GOT3 (cell line): ENCODE measurements around the gene MAGI1.
"Not testable (repeated sequence)": the region's sequence is repeated elsewhere in the genome, so short reads cannot be mapped to it uniquely, and the experiment has no call there.

ENCODE experiments used
- DNase-seq: peaks from one replicate; lab custom pipeline; 2025; ENCODE audit warnings: mixed read lengths; lab: John Stamatoyannopoulos, UW

The MAGI1 gene

GRCh38 chr3:65561617-65562016 lies 477.1 kb downstream of the MAGI1 start:
- DNase-seq: no peak

GRCh38 chr3:65560901-65561300 lies 477.8 kb downstream of the MAGI1 start:
- no peak for DNase-seq

- no peak for DNase-seq
These were observed 478.6 kb downstream of the MAGI1 start for GRCh38 chr3:65560133-65560532.

GRCh38 chr3:65559643-65560042 lies 479.1 kb downstream of the MAGI1 start:
- DNase-seq: no peak

- no peak for DNase-seq
These were observed 479.9 kb downstream of the MAGI1 start for GRCh38 chr3:65558826-65559225.

GRCh38 chr3:65557899-65558564 lies 480.7 kb downstream of the MAGI1 start:
- no peak for DNase-seq

GRCh38 chr3:65556934-65557577 lies 481.7 kb downstream of the MAGI1 start:
- no peak for DNase-seq

- no peak for DNase-seq
These were observed 486.3 kb downstream of the MAGI1 start for GRCh38 chr3:65552434-65552833.

GRCh38 chr3:65551945-65552344 lies 486.8 kb downstream of the MAGI1 start:
- no peak for DNase-seq

- no peak for DNase-seq
These were observed 488.6 kb downstream of the MAGI1 start for GRCh38 chr3:65550137-65550536.

- no peak for DNase-seq
These were observed 489.1 kb downstream of the MAGI1 start for GRCh38 chr3:65549626-65549959.

GRCh38 chr3:65548848-65549625 lies 489.7 kb downstream of the MAGI1 start:
- DNase-seq: no peak

- DNase-seq: no peak
These were observed 493.3 kb downstream of the MAGI1 start for GRCh38 chr3:65545429-65545828.

- DNase-seq: not testable (repeated sequence)
These were observed 495.3 kb downstream of the MAGI1 start for GRCh38 chr3:65543391-65543790.

- DNase-seq: no peak
These were observed 498.1 kb downstream of the MAGI1 start for GRCh38 chr3:65540666-65541065.

GRCh38 chr3:65539616-65540015 lies 499.1 kb downstream of the MAGI1 start:
- DNase-seq: no peak

GRCh38 chr3:65538101-65538500 lies 500.6 kb downstream of the MAGI1 start:
- no peak for DNase-seq

- no peak for DNase-seq
These were observed 501.6 kb downstream of the MAGI1 start for GRCh38 chr3:65537109-65537508.

- DNase-seq: no peak
These were observed 503.5 kb downstream of the MAGI1 start for GRCh38 chr3:65535260-65535659.

- no peak for DNase-seq
These were observed 503.9 kb downstream of the MAGI1 start for GRCh38 chr3:65534805-65535204.

GRCh38 chr3:65532749-65533148 lies 506.0 kb downstream of the MAGI1 start:
- no peak for DNase-seq

- no peak for DNase-seq
These were observed 506.5 kb downstream of the MAGI1 start for GRCh38 chr3:65532215-65532614.

GRCh38 chr3:65531499-65531898 lies 507.2 kb downstream of the MAGI1 start:
- DNase-seq: no peak
